ENCODE measurements around the gene FANCC.

Gene FANCC

DNA sequence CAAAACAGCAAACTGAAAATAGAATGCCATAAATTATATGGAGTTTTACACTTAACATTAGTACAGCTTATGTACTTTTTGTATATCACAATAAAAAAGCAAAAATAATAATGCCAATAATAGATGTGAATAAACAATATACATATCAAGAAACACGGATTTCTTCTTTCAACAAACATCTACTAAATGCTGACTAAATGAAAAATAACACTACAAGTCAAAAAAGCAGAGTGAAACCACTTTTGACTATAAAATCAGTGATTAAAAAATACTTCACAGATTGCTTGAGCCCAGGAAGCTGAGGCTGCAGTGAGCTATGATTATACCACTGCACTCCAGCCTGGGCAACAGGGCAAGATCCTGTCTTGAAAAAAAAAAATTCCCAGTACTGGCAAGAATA, 32.2 kb downstream of the FANCC start:
- in situ Hi-C loops (cut with HindIII; ENCODE audit: low pct_ligation_motif_present, low sequenced_read_pairs): no loop called here
- Histone ChIP-seq H3K36me3 (replicated peaks) (no peaks in the 10 kb centered on the region), H3K4me3 (ENCODE audit: low read depth, low read length) (no peak overlapping the region), H3K27me3 (replicated peaks) (no peaks in the 10 kb centered on the region), H3K27ac (no peak overlapping the region)
- TF ChIP-seq, protein P1, sequence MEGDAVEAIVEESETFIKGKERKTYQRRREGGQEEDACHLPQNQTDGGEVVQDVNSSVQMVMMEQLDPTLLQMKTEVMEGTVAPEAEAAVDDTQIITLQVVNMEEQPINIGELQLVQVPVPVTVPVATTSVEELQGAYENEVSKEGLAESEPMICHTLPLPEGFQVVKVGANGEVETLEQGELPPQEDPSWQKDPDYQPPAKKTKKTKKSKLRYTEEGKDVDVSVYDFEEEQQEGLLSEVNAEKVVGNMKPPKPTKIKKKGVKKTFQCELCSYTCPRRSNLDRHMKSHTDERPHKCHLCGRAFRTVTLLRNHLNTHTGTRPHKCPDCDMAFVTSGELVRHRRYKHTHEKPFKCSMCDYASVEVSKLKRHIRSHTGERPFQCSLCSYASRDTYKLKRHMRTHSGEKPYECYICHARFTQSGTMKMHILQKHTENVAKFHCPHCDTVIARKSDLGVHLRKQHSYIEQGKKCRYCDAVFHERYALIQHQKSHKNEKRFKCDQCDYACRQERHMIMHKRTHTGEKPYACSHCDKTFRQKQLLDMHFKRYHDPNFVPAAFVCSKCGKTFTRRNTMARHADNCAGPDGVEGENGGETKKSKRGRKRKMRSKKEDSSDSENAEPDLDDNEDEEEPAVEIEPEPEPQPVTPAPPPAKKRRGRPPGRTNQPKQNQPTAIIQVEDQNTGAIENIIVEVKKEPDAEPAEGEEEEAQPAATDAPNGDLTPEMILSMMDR (IDR thresholded peaks at IDR 0.05; ENCODE audit: low read depth, low read length, missing control alignments): no peak
- no peak for DNase-seq

DNA sequence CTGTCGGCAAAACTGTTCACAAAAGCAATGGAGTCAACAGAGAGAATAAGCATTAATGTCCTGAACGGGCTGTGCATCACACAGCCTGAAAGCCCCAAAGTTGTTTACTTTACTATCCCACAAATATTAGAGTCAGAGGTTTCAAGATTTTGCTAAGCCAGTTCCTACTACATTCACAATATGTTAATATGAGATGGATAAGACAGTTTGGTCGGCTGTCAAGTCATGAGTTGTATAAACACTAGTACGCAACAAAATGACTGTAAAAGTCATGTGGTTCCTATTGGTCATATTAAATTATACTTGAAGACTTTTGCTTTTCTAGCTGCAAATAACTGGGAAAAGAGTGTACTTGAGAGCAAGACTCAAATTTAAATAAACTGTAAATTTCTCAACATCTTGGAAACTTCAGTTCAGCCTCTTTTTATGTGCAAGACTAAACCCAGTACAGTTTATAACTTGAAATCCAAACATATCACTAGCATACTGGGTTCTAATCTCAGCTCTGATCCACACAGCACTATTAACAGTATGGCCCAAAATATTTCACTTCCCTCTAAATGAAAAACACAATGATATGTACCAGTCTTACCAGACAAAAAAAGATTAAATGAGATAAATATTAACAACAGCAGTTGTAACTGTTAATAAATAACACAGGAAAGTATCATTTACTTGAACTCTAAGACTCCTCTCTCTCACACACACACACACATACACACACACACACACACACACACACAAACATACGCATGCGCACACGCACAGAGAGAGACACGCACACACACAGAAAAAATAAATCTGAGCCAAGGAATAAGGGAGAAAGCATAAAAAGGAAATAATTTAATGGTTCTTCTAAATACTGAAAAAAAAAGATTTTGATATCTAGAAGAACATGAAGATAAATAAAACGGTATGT, 33.1 kb downstream of the FANCC start:
- Histone ChIP-seq H3K27me3 (replicated peaks) (no peaks in the 10 kb centered on the region), H3K36me3 (replicated peaks) (no peaks in the 10 kb centered on the region), H3K4me3 (ENCODE audit: low read depth, low read length) (no peak overlapping the region), H3K27ac (no peak overlapping the region)
- in situ Hi-C loops (cut with HindIII; ENCODE audit: low pct_ligation_motif_present, low sequenced_read_pairs): no loop called here
- TF ChIP-seq, protein P1 (IDR thresholded peaks at IDR 0.05; ENCODE audit: low read depth, low read length, missing control alignments): no peak
- DNase-seq: no peak

DNA sequence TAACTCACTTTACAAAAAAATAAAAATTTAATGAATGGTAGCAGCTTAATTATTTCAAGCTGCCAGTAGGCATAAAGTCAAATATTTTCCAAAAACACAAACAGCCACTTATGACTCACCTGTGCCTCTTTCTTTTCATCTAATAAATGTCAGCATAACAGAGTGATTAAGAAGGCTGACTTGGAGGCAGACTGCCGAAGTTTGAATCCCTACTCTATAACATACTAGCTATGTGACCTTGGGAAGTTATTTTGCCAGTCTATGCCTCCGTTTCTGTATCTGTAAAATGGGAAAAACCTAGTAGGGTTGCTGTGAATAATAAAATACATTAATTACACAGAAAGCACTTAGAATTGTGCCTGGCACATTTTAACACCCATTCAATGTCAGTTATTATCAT, 33.8 kb downstream of the FANCC start:
- no peaks in the 10 kb centered on the region for H3K36me3 ChIP-seq (replicated peaks)
- in situ Hi-C loops (cut with HindIII; ENCODE audit: low pct_ligation_motif_present, low sequenced_read_pairs): no loop called here
- no peak for DNase-seq
- TF ChIP-seq, protein P1 (IDR thresholded peaks at IDR 0.05; ENCODE audit: low read depth, low read length, missing control alignments): no peak
- H3K27ac ChIP-seq: no peak overlapping the region
- no peak overlapping the region for H3K4me3 ChIP-seq (ENCODE audit: low read depth, low read length)
- no peaks in the 10 kb centered on the region for H3K27me3 ChIP-seq (replicated peaks)

DNA sequence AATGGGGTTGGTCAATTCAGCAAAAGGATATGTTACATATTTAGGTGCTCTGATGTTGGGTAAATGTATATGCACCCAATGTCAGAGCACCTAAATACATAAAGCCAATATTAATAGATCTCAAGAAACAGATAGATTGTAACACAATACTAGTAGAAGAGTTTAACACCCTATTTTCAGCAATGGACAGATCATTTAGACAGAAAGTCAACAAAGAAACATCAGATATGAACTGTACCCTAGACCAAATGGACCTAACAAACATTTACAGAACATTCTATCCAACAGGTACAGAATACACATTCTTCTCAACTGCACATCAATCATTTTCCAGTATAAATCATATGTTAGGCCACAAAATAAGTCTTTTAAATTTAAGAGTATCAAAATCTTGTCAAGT, 35.2 kb downstream of the FANCC start:
- Histone ChIP-seq H3K27me3 (replicated peaks) (no peaks in the 10 kb centered on the region), H3K27ac (no peak overlapping the region), H3K4me3 (ENCODE audit: low read depth, low read length) (no peak overlapping the region), H3K36me3 (replicated peaks) (no peaks in the 10 kb centered on the region)
- in situ Hi-C loops (cut with HindIII; ENCODE audit: low pct_ligation_motif_present, low sequenced_read_pairs): no loop called here
- DNase-seq: no peak
- TF ChIP-seq, protein P1 (IDR thresholded peaks at IDR 0.05; ENCODE audit: low read depth, low read length, missing control alignments): no peak

DNA sequence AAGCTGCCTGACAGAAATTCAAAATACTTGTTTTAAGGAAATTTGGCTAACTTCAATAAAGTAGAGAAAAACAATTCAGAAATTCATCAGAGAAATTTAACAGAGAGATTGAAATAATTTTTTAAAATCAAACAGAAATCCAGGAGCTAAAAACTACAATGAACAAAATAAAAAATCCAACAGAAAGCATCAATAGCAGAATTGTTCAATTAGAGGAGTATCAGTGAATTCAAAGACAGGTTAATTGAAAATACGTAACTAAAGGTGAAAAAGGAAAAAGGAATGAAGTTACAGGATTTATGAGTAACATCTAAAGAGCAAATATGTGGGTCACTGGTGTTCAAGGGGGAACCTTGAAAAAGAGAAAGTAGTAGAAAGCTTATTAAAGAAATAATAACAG, 36.8 kb downstream of the FANCC start:
- no peaks in the 10 kb centered on the region for H3K36me3 ChIP-seq (replicated peaks)
- in situ Hi-C loops (cut with HindIII; ENCODE audit: low pct_ligation_motif_present, low sequenced_read_pairs): no loop called here
- H3K27ac ChIP-seq: no peak overlapping the region
- no peaks in the 10 kb centered on the region for H3K27me3 ChIP-seq (replicated peaks)
- no peak overlapping the region for H3K4me3 ChIP-seq (ENCODE audit: low read depth, low read length)
- TF ChIP-seq, protein P1 (IDR thresholded peaks at IDR 0.05; ENCODE audit: low read depth, low read length, missing control alignments): no peak
- no peak for DNase-seq

Data from brain microvascular endothelial cell (primary cell).